A549 (cell line): Measurements from ENCODE around the gene PALLD. TPM values are rescaled to one million over a fixed set of nuclear protein-coding genes. Genes with fewer than 3 reads are reported as not detected.
A peak's percentile ranks its signal among the peaks of the same experiment; 100 is the strongest.

Experiments used
- ATAC-seq, 2 experiments: fragments of 200-7000 bp in 1 of 2; fragments of >200 bp in 1 of 2; cut with Nextera tagmentation in 1 of 2; cut with Tn5 transposase in 1 of 2; 3 replicates each; pipeline versions ENCODE4 v1.8.0 to v1.9.1; 2018 to 2020; ENCODE audit warnings: mild to moderate bottlenecking in 1 of 2, moderate library complexity in 1 of 2
- CTCF ChIA-PET: fragments of 300-600 bp; sonication (Branson Sonifier 250); formaldehyde crosslinking; extraction: SDS; loops from one replicate; lab custom pipeline; 2021; ENCODE audit warnings: antibody characterized with exemption, inconsistent platforms; lab: Yijun Ruan, JAX
- POLR2A ChIA-PET: fragments of 350-600 bp; formaldehyde crosslinking; extraction: SDS; loops from one replicate; lab custom pipeline; 2021; ENCODE audit warnings: antibody characterized with exemption, inconsistent platforms; lab: Yijun Ruan, JAX
- DNase-seq, 2 experiments: peaks; one replicate each; pipeline versions ENCODE4 v3.0.0 to v3.0.0-alpha.2; 2011 to 2016; ENCODE audit warnings: low read depth in 1 of 2, low spot score in 1 of 2
- FAIRE-seq: peaks from 2 replicates; lab custom pipeline; 2011; peaks lifted over from hg19 to GRCh38; lab: Jason Lieb, UNC
- H3K27ac ChIP-seq, 2 experiments: fragments of >200 bp; sonication (Bioruptor Twin); formaldehyde crosslinking; 3 replicates each; pipeline ENCODE4 v1.5.1; 2016 to 2017
- H3K4me1 ChIP-seq: fragments of >200 bp; sonication (Bioruptor Twin); formaldehyde crosslinking; 3 replicates; pipeline ENCODE4 v1.6.1; 2016
- H3K4me2 ChIP-seq: fragments of >200 bp; sonication (Bioruptor Twin); formaldehyde crosslinking; 3 replicates; pipeline ENCODE4 v1.6.1; 2016
- H3K4me3 ChIP-seq: fragments of >200 bp; sonication (Bioruptor Twin); formaldehyde crosslinking; 3 replicates; pipeline ENCODE4 v1.5.1; 2016
- H3K9me3 ChIP-seq: fragments of >200 bp; sonication (Bioruptor Twin); formaldehyde crosslinking; 3 replicates; pipeline ENCODE4 v1.6.1; 2016
- BCL3 ChIP-seq: fragments of >200 bp; sonication (Bioruptor Twin); formaldehyde crosslinking; IDR thresholded peaks from 3 replicates; pipeline ENCODE4 v1.6.1; 2016
- CBX2 ChIP-seq: fragments of 200-600 bp; sonication (generic); IDR thresholded peaks from 2 replicates; pipeline ENCODE4 v1.6.1; 2016; ENCODE audit warnings: low read depth, mild to moderate bottlenecking, borderline replicate concordance
- CBX8 ChIP-seq: fragments of 200-600 bp; sonication (generic); IDR thresholded peaks from 2 replicates; pipeline ENCODE4 v1.6.1; 2016
- CEBPB ChIP-seq, 2 experiments: fragments of >200 bp in 1 of 2; sonication (Bioruptor Twin) in 1 of 2; formaldehyde crosslinking in 1 of 2; IDR thresholded peaks; 2 replicates each; pipeline ENCODE4 v1.6.1; 2012 to 2016
- CHD2 ChIP-seq: fragments of 150-350 bp; IDR thresholded peaks from 2 replicates; pipeline ENCODE4 v1.6.1; 2014; ENCODE audit warnings: low read length; ENCODE audit not compliant: partially characterized antibody
- CTCF ChIP-seq: fragments of >200 bp; sonication (Bioruptor Twin); formaldehyde crosslinking; IDR thresholded peaks from 3 replicates; pipeline ENCODE4 v1.5.1; 2016
- FOSB ChIP-seq: fragments of 250-450 bp; sonication (Bioruptor Pico); IDR thresholded peaks from 2 replicates; pipeline ENCODE4 v1.5.0; 2020; ENCODE audit warnings: mild to moderate bottlenecking, moderate library complexity
- FOSL2 ChIP-seq, 2 experiments: fragments of 450-650 bp in 1 of 2; fragments of >200 bp in 1 of 2; sonication (Bioruptor Twin) in 1 of 2; formaldehyde crosslinking; IDR thresholded peaks; 2 replicates each; pipeline versions ENCODE4 v1.5.0 to v1.6.1; 2016 to 2020; ENCODE audit warnings: mild to moderate bottlenecking in 1 of 2, moderate library complexity in 1 of 2
- HMGXB4 ChIP-seq: fragments of 250-450 bp; sonication (Bioruptor Pico); IDR thresholded peaks from 2 replicates; pipeline ENCODE4 v1.5.0; 2021; ENCODE audit warnings: mild to moderate bottlenecking, moderate library complexity, borderline replicate concordance
- HOXB13 ChIP-seq: fragments of 250-450 bp; sonication (Bioruptor Pico); IDR thresholded peaks from 2 replicates; pipeline ENCODE4 v1.5.0; 2020; ENCODE audit warnings: low read depth, mild to moderate bottlenecking, moderate library complexity
- JUN ChIP-seq, 2 experiments: fragments of >200 bp; sonication (Bioruptor Twin); formaldehyde crosslinking; IDR thresholded peaks; 2 replicates in 1 of 2; 3 replicates in 1 of 2; pipeline ENCODE4 v1.6.1; 2016 to 2017
- KDM5A ChIP-seq: fragments of 200-600 bp; sonication (generic); IDR thresholded peaks from 2 replicates; pipeline ENCODE4 v1.6.1; 2016; ENCODE audit warnings: antibody characterized with exemption, mild to moderate bottlenecking
- MAX ChIP-seq: IDR thresholded peaks from 2 replicates; pipeline ENCODE4 v1.6.1; 2012
- MAZ ChIP-seq: fragments of 150-350 bp; IDR thresholded peaks from 2 replicates; pipeline ENCODE4 v1.6.1; 2014; ENCODE audit warnings: antibody characterized with exemption, low read depth, low read length, borderline replicate concordance
- PBX3 ChIP-seq: IDR thresholded peaks from 2 replicates; pipeline ENCODE4 v1.6.1; 2012
- POLR2AphosphoS2 ChIP-seq: conservative IDR thresholded peaks from 2 replicates; pipeline ENCODE4 v1.6.1; 2012; ENCODE audit warnings: low read length, improper control_type of control experiment, inconsistent platforms
- RCOR1 ChIP-seq: fragments of 150-350 bp; IDR thresholded peaks from 2 replicates; pipeline ENCODE4 v1.6.1; 2014; ENCODE audit warnings: antibody characterized with exemption, low read length, low read depth
- TFCP2L1 ChIP-seq: fragments of 250-450 bp; sonication (Bioruptor Pico); IDR thresholded peaks from 2 replicates; pipeline ENCODE4 v1.5.0; 2021; ENCODE audit warnings: mild to moderate bottlenecking
- TP53 ChIP-seq: fragments of 250-450 bp; sonication (Bioruptor Pico); IDR thresholded peaks from 2 replicates; pipeline ENCODE4 v1.5.0; 2021; ENCODE audit warnings: mild to moderate bottlenecking, moderate library complexity
- WGBS: methylation state at CpG from one replicate; pipeline ENCODE4 v1.1.6; 2017; ENCODE audit errors: missing lambda C conversion rate; 5-methylcytosine and 5-hydroxymethylcytosine counted together
- polyA plus RNA-seq, 4 experiments: library from polyadenylated mRNA; depleted of rRNA in 3 of 4; stranded (reverse); fragments of >200 nt; fragmentation: RNase III in 1 of 4; extraction: RNeasy Plus Mini Kit Qiagen cat#74134 plus additional on column Dnase treatment in 1 of 4; gene quantifications; 2 replicates in 3 of 4; 3 replicates in 1 of 4; pipeline ENCODE4 v1.2.3, GENCODE V29; 2011 to 2017

The PALLD gene
- polyA plus RNA-seq, 2 of the 4 experiments (the other 2 are of a cell fraction), result 88.8 to 113 TPM

- 18% methylated on average over 3 of the region's 3 CpGs for WGBS
- Histone ChIP-seq H3K9me3 (no peaks in the 10 kb centered on the region), H3K4me2 (peak overlapping the region; percentile 71), H3K4me1 (peaks cover 37% of the 10 kb centered on the region), H3K27ac (peak overlapping the region; percentile 49 to 70; a peak in 4 of 6 replicates), H3K4me3 (no peak overlapping the region)
- TF ChIP-seq PBX3 (no peak), CEBPB (IDR thresholded peaks at IDR 0.05) (peak in 1 of 2 experiments; percentile 47; a peak in 1 of 4 replicates)
- ChIA-PET POLR2A (interaction anchor here (1.5 kb wide), 1 partner anchor 88 kb away, joined by 5 read pairs; no protein-coding TSS in a partner anchor), CTCF (interaction anchor here (1.9 kb wide), 1 partner anchor 33 kb away, joined by 6 read pairs; no protein-coding TSS in a partner anchor)
- ATAC-seq (peak in 1 of 2 experiments; percentile 53; a peak in 3 of 6 replicates), FAIRE-seq (no peak), DNase-seq (peak in 1 of 2 experiments; percentile 39)
Measured at GRCh38 chr4:168743601-168744000, 246.7 kb downstream of the PALLD start.

GRCh38 chr4:168744021-168744420 lies 247.2 kb downstream of the PALLD start:
- FAIRE-seq, result no peak
- TF ChIP-seq HOXB13 (no peak), HMGXB4 (CRISPR knock-in tag) (no peak), CTCF (no peak), POLR2AphosphoS2 (no peak), CHD2 (no peak), PBX3 (no peak), TP53 (CRISPR knock-in tag) (no peak), RCOR1 (no peak), MAZ (no peak), JUN (IDR thresholded peaks at IDR 0.05) (no peak), MAX (no peak), FOSL2 (IDR thresholded peaks at IDR 0.05) (no peak), FOSL2 (CRISPR knock-in tag; IDR thresholded peaks at IDR 0.05) (no peak), BCL3 (no peak), KDM5A (no peak), TFCP2L1 (CRISPR knock-in tag) (no peak), CBX8 (no peak), FOSB (CRISPR knock-in tag) (no peak), CBX2 (no peak)
- WGBS, result 12% methylated on average over 5 of the region's 5 CpGs
- Histone ChIP-seq H3K9me3 (no peaks in the 10 kb centered on the region), H3K27ac (peak overlapping the region; percentile 49 to 70; a peak in 4 of 6 replicates), H3K4me1 (peaks cover 37% of the 10 kb centered on the region), H3K4me3 (no peak overlapping the region), H3K4me2 (peak overlapping the region; percentile 71)
- CTCF ChIA-PET, result interaction anchor here (1.9 kb wide), 1 partner anchor 34 kb away, joined by 6 read pairs; no protein-coding TSS in a partner anchor
- ATAC-seq, result peak; percentile 13 to 82; a peak in 3 of 6 replicates
- DNase-seq, result peak; percentile 13 to 23
- POLR2A ChIA-PET, result interaction anchor here (1.5 kb wide), 1 partner anchor 88 kb away, joined by 5 read pairs; no protein-coding TSS in a partner anchor
